K562 (cell line): ENCODE results near the gene CEP295NL. TPM values are rescaled to one million over a fixed set of nuclear protein-coding genes. Genes with fewer than 3 reads are reported as not detected.

Experiments
- ATAC-seq: fragments of 200-7000 bp; cut with Tn5 transposase; 3 replicates; pipeline ENCODE4 v1.9.1; 2020; ENCODE audit warnings: moderate library complexity
- BruUV-seq: library from RNA; stranded (reverse); fragments of 400-500 nt; replicated peaks from 2 replicates; lab custom pipeline; 2021; lab: Mats Ljungman, UMichigan
- CTCF ChIA-PET: fragments of 300-600 bp; formaldehyde crosslinking; extraction: SDS; loops from one replicate; lab custom pipeline; 2021; ENCODE audit warnings: low intra/inter-chr PET ratio; lab: Yijun Ruan, JAX
- POLR2A ChIA-PET: fragments of 300-600, 350-650 bp; sonication (Branson Sonifier 250); formaldehyde crosslinking; extraction: SDS; loops from one replicate; lab custom pipeline; 2021; ENCODE audit warnings: antibody characterized with exemption, inconsistent platforms; lab: Yijun Ruan, JAX
- DNase-seq, 4 experiments: peaks; one replicate each; pipeline versions ENCODE4 v3.0.0 to v3.0.0-alpha.2; 2011 to 2018; ENCODE audit warnings: low spot score in 3 of 4, mixed read lengths in 3 of 4; ENCODE audit errors: extremely low read depth in 1 of 4
- FAIRE-seq: peaks from 2 replicates; lab custom pipeline; 2011; peaks lifted over from hg19 to GRCh38; lab: Jason Lieb, UNC
- H2AFZ ChIP-seq: 2 replicates; pipeline ENCODE4 v1.6.0; 2011; ENCODE audit warnings: low read depth, low read length, control low read depth, inconsistent platforms
- H3K27ac ChIP-seq: fragments of 200-600 bp; 3 replicates; pipeline ENCODE4 v1.8.0; 2011; ENCODE audit warnings: low read depth, mild to moderate bottlenecking, control low read depth, inconsistent platforms, low read length, moderate library complexity, mixed read lengths; ENCODE audit errors: extremely low read depth
- H3K27me3 ChIP-seq, 2 experiments: fragments of 300-600 bp in 1 of 2; 2 replicates in 1 of 2; 3 replicates in 1 of 2; pipeline versions ENCODE4 v1.6.0 to v1.8.0; 2011; ENCODE audit warnings: inconsistent platforms in 2 of 2, low read length in 2 of 2, mild to moderate bottlenecking in 1 of 2, mixed read lengths in 1 of 2, moderate library complexity in 1 of 2; ENCODE audit not compliant: control insufficient read depth in 2 of 2, insufficient read depth in 2 of 2
- H3K36me3 ChIP-seq: fragments of 300-600 bp; 3 replicates; pipeline ENCODE4 v1.8.0; 2011; ENCODE audit warnings: mild to moderate bottlenecking, low read length, inconsistent platforms; ENCODE audit not compliant: control insufficient read depth, insufficient read depth
- H3K4me1 ChIP-seq, 2 experiments: fragments of 200-600 bp in 1 of 2; replicated peaks in 1 of 2; 2 replicates in 1 of 2; 3 replicates in 1 of 2; pipeline versions ENCODE4 v1.5.1 to v1.8.0; 2011; ENCODE audit warnings: inconsistent platforms in 2 of 2, low read length in 2 of 2, mild to moderate bottlenecking in 1 of 2, mixed read lengths in 1 of 2, moderate library complexity in 1 of 2; ENCODE audit not compliant: control insufficient read depth in 2 of 2, insufficient read depth in 2 of 2
- H3K4me2 ChIP-seq: 2 replicates; pipeline ENCODE4 v1.6.1; 2011; ENCODE audit warnings: low read length, control low read depth, inconsistent platforms, mixed read lengths; ENCODE audit not compliant: insufficient read depth
- H3K4me3 ChIP-seq: fragments of 200-600 bp; sonication (generic), shearing (Covaris generic); 2 replicates; pipeline ENCODE4 v1.5.1; 2016; ENCODE audit warnings: control low read depth, inconsistent platforms
- H3K79me2 ChIP-seq: fragments of 200-600 bp; 3 replicates; pipeline ENCODE4 v1.8.0; 2011; ENCODE audit warnings: low read length, inconsistent platforms; ENCODE audit not compliant: control insufficient read depth, insufficient read depth
- H3K9ac ChIP-seq, 2 experiments: 2 replicates each; pipeline versions ENCODE4 v1.6.0 to v1.6.1; 2011; ENCODE audit warnings: low read depth in 2 of 2, low read length in 2 of 2, control low read depth in 1 of 2, inconsistent platforms in 1 of 2, mild to moderate bottlenecking in 1 of 2, mixed read lengths in 1 of 2; ENCODE audit not compliant: insufficient read depth in 1 of 2
- H3K9me1 ChIP-seq: one replicate; pipeline ENCODE4 v1.6.0; 2011; ENCODE audit warnings: inconsistent platforms, mild to moderate bottlenecking, low read length, moderate library complexity; ENCODE audit not compliant: control insufficient read depth, insufficient read depth
- H3K9me3 ChIP-seq: replicated peaks from 2 replicates; pipeline ENCODE4 v1.5.1; 2011; ENCODE audit warnings: low read depth, low read length, inconsistent platforms; ENCODE audit not compliant: control insufficient read depth, insufficient read depth
- H4K20me1 ChIP-seq: replicated peaks from 2 replicates; pipeline ENCODE4 v1.6.1; 2011; ENCODE audit warnings: low read length, inconsistent platforms, mixed read lengths; ENCODE audit not compliant: control insufficient read depth, insufficient read depth
- DACH1 ChIP-seq: fragments of 450-650 bp; IDR thresholded peaks from 2 replicates; pipeline ENCODE4 v1.6.1; 2018; ENCODE audit not compliant: partially characterized antibody
- E2F6 ChIP-seq, 2 experiments: IDR thresholded peaks; 2 replicates each; pipeline ENCODE4 v1.6.1; 2011; ENCODE audit warnings: borderline replicate concordance in 1 of 2, control low read depth in 1 of 2, low read depth in 1 of 2, low read length in 1 of 2, mild to moderate bottlenecking in 1 of 2, mixed read lengths in 1 of 2, moderate library complexity in 1 of 2; ENCODE audit not compliant: insufficient read depth in 1 of 2, insufficient read length in 1 of 2, poor library complexity in 1 of 2, severe bottlenecking in 1 of 2; ENCODE audit errors: extremely low read depth in 1 of 2
- GABPB1 ChIP-seq: sonication (generic); formaldehyde crosslinking; IDR thresholded peaks from 2 replicates; pipeline ENCODE4 v1.8.0; 2022; ENCODE audit warnings: mild to moderate bottlenecking, missing genetic modification reagents
- GABPB2 ChIP-seq: fragments of 250-450 bp; sonication (Bioruptor Pico); conservative IDR thresholded peaks from 2 replicates; pipeline ENCODE4 v1.5.1; 2021; ENCODE audit warnings: mild to moderate bottlenecking
- NR0B1 ChIP-seq: fragments of 450-650 bp; IDR thresholded peaks from one replicate; pipeline ENCODE4 v1.6.1; 2018; ENCODE audit warnings: mild to moderate bottlenecking, moderate library complexity; ENCODE audit not compliant: partially characterized antibody
- NRF1 ChIP-seq, 2 experiments: fragments of 450-650 bp; IDR thresholded peaks in 1 of 2; conservative IDR thresholded peaks in 1 of 2; 2 replicates each; pipeline ENCODE4 v1.6.1; 2014; ENCODE audit warnings: mild to moderate bottlenecking in 2 of 2
- PTBP1 ChIP-seq: fragments of 200-400 bp; formaldehyde crosslinking; IDR thresholded peaks from 2 replicates; pipeline ENCODE4 v1.6.1; 2017; ENCODE audit warnings: low read depth, low read length
- SRSF9 ChIP-seq: fragments of 200-400 bp; formaldehyde crosslinking; IDR thresholded peaks from 2 replicates; pipeline ENCODE4 v1.6.1; 2017; ENCODE audit warnings: low read depth, low read length, borderline replicate concordance
- TSHZ1 ChIP-seq: fragments of 250-450 bp; sonication (Bioruptor Pico); IDR thresholded peaks from 2 replicates; pipeline ENCODE4 v1.4.0; 2020; ENCODE audit warnings: mild to moderate bottlenecking, moderate library complexity
- ZBTB17 ChIP-seq: fragments of 450-650 bp; formaldehyde crosslinking; IDR thresholded peaks from 2 replicates; pipeline ENCODE4 v1.4.0; 2020; ENCODE audit warnings: mild to moderate bottlenecking
- ZFX ChIP-seq: sonication (generic); formaldehyde crosslinking; IDR thresholded peaks from 2 replicates; pipeline ENCODE4 v1.8.0; 2022; ENCODE audit warnings: mild to moderate bottlenecking, missing genetic modification reagents, moderate library complexity
- ZNF175 ChIP-seq: fragments of 200-800 bp; sonication (Bioruptor generic); IDR thresholded peaks from 2 replicates; pipeline ENCODE4 v1.6.1; 2016; ENCODE audit warnings: low read depth, mild to moderate bottlenecking, missing genetic modification characterization, missing compliant biosample characterization
- WGBS: fragments of 100-300 bp; shearing (Covaris generic); methylation state at CpG from one replicate; pipeline ENCODE4 v1.1.6; 2016; ENCODE audit warnings: low coverage, mixed read lengths; ENCODE audit not compliant: insufficient coverage; ENCODE audit errors: missing lambda C conversion rate; 5-methylcytosine and 5-hydroxymethylcytosine counted together
- in situ Hi-C: fragments of 300-500 bp; cut with MboI; formaldehyde crosslinking; loops from 4 replicates; pipeline ENCODE4 v1.15.0; 2018; ENCODE audit warnings: inconsistent platforms, mixed read lengths
- intact Hi-C: fragments of 100-400 bp; cut with micrococcal nuclease; formaldehyde crosslinking; loops from 2 replicates; pipeline ENCODE4 v1.14.2; 2022
- polyA plus RNA-seq, 8 experiments: library from polyadenylated mRNA; depleted of rRNA in 4 of 8; stranded (reverse) in 5 of 8; unstranded in 3 of 8; fragments of >200 nt; fragmentation: Nextera tagmentation in 2 of 8; fragmentation: Illumina TruSeq in 1 of 8; extraction: Ambion mirVana in 2 of 8; extraction: Trizol in 1 of 8; gene quantifications; 2 replicates each; pipeline versions ENCODE4 v1.2.1 to v1.2.3, GENCODE V29; 2011 to 2014; ENCODE audit warnings: inconsistent platforms in 1 of 8, missing spikeins in 1 of 8
- total RNA-seq, 7 experiments: library from RNA; depleted of rRNA in 6 of 7; stranded (reverse); fragments of >200 nt in 6 of 7; fragmentation: Illumina TruSeq in 2 of 7; extraction: Trizol in 2 of 7; gene quantifications; 2 replicates each; pipeline versions ENCODE4 v1.2.1 to v1.2.3, GENCODE V29; 2011 to 2021; ENCODE audit warnings: low replicate concordance in 1 of 7

The CEP295NL gene
- total and polyA plus RNA-seq, 9 of the 15 experiments (the other 6 are each of a cell fraction or from before 2014, with no cell fraction given): not detected

- ATAC-seq: no peak
- DNase-seq: no peak
- in situ Hi-C loops (no loop called here), intact Hi-C loops (no loop called here)
- Histone ChIP-seq H3K4me1 (0 out of 5 replicates have a peak, but pooled peaks cover 0 to 2% of the 10 kb centered on the region in 2 experiments), H4K20me1 (no peaks in the 10 kb centered on the region; the same call in 1 of the 2 replicates), H3K4me3 (no peak overlapping the region), H2AFZ (no peak overlapping the region), H3K27ac (no peak overlapping the region), H3K4me2 (no peak overlapping the region), H3K79me2 (no peaks in the 10 kb centered on the region), H3K27me3 (peaks cover 46 to 90% of the 10 kb centered on the region in 2 experiments), H3K9me3 (no peaks in the 10 kb centered on the region), H3K36me3 (no peaks in the 10 kb centered on the region), H3K9me1 (no peaks in the 10 kb centered on the region), H3K9ac (no peak overlapping the region)
- BruUV-seq: no TSS peak
- CTCF ChIA-PET: no interaction called here
- POLR2A ChIA-PET: interaction anchor here (1.3 kb wide), 1 partner anchor 8 kb away, joined by 5 read pairs; no protein-coding TSS in a partner anchor
- no peak for FAIRE-seq
- TF ChIP-seq E2F6 (IDR thresholded peaks at IDR 0.05; ENCODE audit: borderline replicate concordance in 1 of 2, extremely low read depth in 1 of 2, insufficient read depth in 1 of 2, insufficient read length in 1 of 2, low read depth in 1 of 2, low read length in 1 of 2, poor library complexity in 1 of 2, severe bottlenecking in 1 of 2): no peak
- TF ChIP-seq GABPB1 (CRISPR knock-in tag): no peak
- TF ChIP-seq DACH1: no peak
- TF ChIP-seq SRSF9: no peak
- no peak for TF ChIP-seq TSHZ1
- no peak for TF ChIP-seq NRF1 (conservative IDR thresholded peaks at IDR 0.05 in 1 of 2, IDR thresholded peaks at IDR 0.05 in 1 of 2)
- TF ChIP-seq ZFX (CRISPR knock-in tag): no peak
- TF ChIP-seq GABPB2: no peak
- TF ChIP-seq ZBTB17 (CRISPR knock-in tag): no peak
- TF ChIP-seq ZNF175 (CRISPR knock-in tag): no peak
- TF ChIP-seq NR0B1: no peak
- no peak for TF ChIP-seq PTBP1
- WGBS: 14% methylated on average over 2 of the region's 2 CpGs
Measured at GRCh38 chr17:78950870-78951269, 47.9 kb upstream of the CEP295NL start.
